GM19035 (cell line): ENCODE measurements around the gene GPR108.

Source experiments
- ATAC-seq: cut with Tn5 transposase; IDR thresholded peaks from one replicate; pipeline ENCODE4 v1.9.1; 2021; ENCODE audit not compliant: unreplicated experiment

GPR108 gene

GRCh38 chr19:6737873-6738786 lies 750 bp upstream of the GPR108 start:
- ATAC-seq: peak; percentile 3

- no peak for ATAC-seq
Observed at GRCh38 chr19:6736917-6737283, 480 bp downstream of the GPR108 start.

GRCh38 chr19:6736169-6736916 lies 1.0 kb downstream of the GPR108 start:
- no peak for ATAC-seq

- ATAC-seq: no peak
Observed at GRCh38 chr19:6735181-6735911, 2.0 kb downstream of the GPR108 start.

- ATAC-seq: no peak
Observed at GRCh38 chr19:6734096-6734696, 3.2 kb downstream of the GPR108 start.

- ATAC-seq: no peak
Observed at GRCh38 chr19:6733338-6734095, 3.9 kb downstream of the GPR108 start.

- ATAC-seq: no peak
Observed at GRCh38 chr19:6732803-6733337, 4.5 kb downstream of the GPR108 start.

- ATAC-seq: no peak
Observed at GRCh38 chr19:6731822-6732221, 5.6 kb downstream of the GPR108 start.

GRCh38 chr19:6730941-6731670 lies 6.3 kb downstream of the GPR108 start:
- ATAC-seq: no peak

- ATAC-seq: no peak
Observed at GRCh38 chr19:6730153-6730804, 7.1 kb downstream of the GPR108 start.

GRCh38 chr19:6729573-6730152 lies 7.7 kb downstream of the GPR108 start:
- no peak for ATAC-seq

- ATAC-seq: no peak
Observed at GRCh38 chr19:6728346-6728745, 9.0 kb downstream of the GPR108 start.

- ATAC-seq: no peak
Observed at GRCh38 chr19:6725513-6726231, 11.7 kb downstream of the GPR108 start.

- ATAC-seq: no peak
Observed at GRCh38 chr19:6724631-6725492, 12.5 kb downstream of the GPR108 start.

- ATAC-seq: no peak
Observed at GRCh38 chr19:6723738-6724137, 13.6 kb downstream of the GPR108 start.

GRCh38 chr19:6723108-6723618 lies 14.2 kb downstream of the GPR108 start:
- ATAC-seq: no peak

GRCh38 chr19:6721773-6722172 lies 15.6 kb downstream of the GPR108 start:
- ATAC-seq: peak; percentile 71
